Articular chondrocyte of knee joint (primary cell): ENCODE measurements around the gene IFI27L1. TPM values are rescaled to one million over a fixed set of nuclear protein-coding genes. Genes with fewer than 3 reads are reported as not detected.

Source experiments
- total RNA-seq: library from RNA; depleted of rRNA; stranded (reverse); fragments of >200 nt; gene quantifications from 2 replicates; pipeline ENCODE4 v1.2.3, GENCODE V29; 2012

The IFI27L1 gene, protein sequence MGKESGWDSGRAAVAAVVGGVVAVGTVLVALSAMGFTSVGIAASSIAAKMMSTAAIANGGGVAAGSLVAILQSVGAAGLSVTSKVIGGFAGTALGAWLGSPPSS
- total RNA-seq, result 7.1 and 11.2 TPM in 2 replicates

DNA sequence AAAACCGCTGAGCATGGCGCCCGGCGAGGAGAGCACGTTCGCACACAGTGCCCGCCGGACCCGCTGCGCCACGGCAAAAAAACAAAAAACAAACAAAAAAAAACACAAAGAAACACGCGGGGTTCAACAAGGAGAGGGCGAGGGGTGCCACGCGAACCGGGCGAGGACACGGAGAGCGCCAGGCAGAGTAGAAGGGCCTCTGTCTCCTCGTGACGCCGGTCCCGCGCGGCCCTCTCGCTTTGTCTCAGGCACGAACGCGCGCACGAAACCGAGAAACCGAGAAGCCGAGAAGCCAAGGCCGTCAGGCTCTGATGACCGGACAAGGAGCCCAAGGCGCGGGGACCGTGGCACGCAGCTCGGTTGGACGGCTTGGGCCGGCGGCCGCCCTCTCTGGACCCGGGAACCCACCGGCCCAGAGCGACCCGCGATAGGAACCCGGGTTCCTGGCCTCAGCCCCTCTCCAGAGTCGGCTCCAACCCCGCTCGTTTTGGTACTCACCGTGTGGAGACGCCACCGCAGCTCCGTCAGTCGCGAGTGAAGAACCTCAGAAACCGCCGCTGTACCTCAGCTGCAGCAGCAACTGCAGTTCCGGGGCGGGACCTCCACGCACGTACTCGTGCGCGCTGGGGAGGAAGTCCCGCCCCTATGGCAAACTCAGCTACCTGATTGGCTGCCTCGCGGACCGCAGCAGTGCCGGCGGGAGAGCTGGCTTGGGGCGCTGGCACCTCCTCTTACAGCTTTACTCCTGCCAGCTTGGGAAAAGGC is at the start of gene IFI27L1, which contains the start of gene DDX24:
Gene IFI27L1 (plus strand): TSS at position 690 of the 765 bp plus-strand sequence. CDS start 15,628 bp downstream, outside the sequence.
Gene DDX24 (minus strand): TSS at position 582 of the 765 bp plus-strand sequence. CDS start 1,460 bp downstream, outside the sequence.

GRCh38 chr14:94110552-94111181 is 29.6 kb downstream of the IFI27L1 start, which contains the start of gene IFI27:
IFI27 (plus strand) TSS chr14:94110736.

GRCh38 chr14:94129111-94129757 is 48.1 kb downstream of the IFI27L1 start, which contains the start of gene IFI27L2:
IFI27L2 (minus strand) TSS chr14:94129604; CDS start chr14:94129564, 40 bp downstream.

Other genes starting within 250 kb of the IFI27L1 start
- not detected in 2 replicates for gene FAM181A, start 154.0 kb upstream of the IFI27L1 start, total RNA-seq
- gene ASB2, start 104.7 kb upstream of the IFI27L1 start, total RNA-seq, result not detected in 2 replicates
- gene CCDC197, start 84.0 kb upstream of the IFI27L1 start, total RNA-seq, result not detected in 2 replicates
- 1.3 and 2.5 TPM in 2 replicates for gene OTUB2, start 55.0 kb upstream of the IFI27L1 start, total RNA-seq
- gene DDX24, start 108 bp upstream of the IFI27L1 start, total RNA-seq, result 151 and 172 TPM in 2 replicates
- 66.0 and 68.9 TPM in 2 replicates for gene IFI27, start 29.4 kb downstream of the IFI27L1 start, total RNA-seq
- 80.9 and 104 TPM in 2 replicates for gene IFI27L2, start 48.3 kb downstream of the IFI27L1 start, total RNA-seq
- 6.6 and 9.4 TPM in 2 replicates for gene PPP4R4, start 93.0 kb downstream of the IFI27L1 start, total RNA-seq
- not detected in 2 replicates for gene SERPINA10, start 212.0 kb downstream of the IFI27L1 start, total RNA-seq
- not detected in 2 replicates for gene SERPINA6, start 242.0 kb downstream of the IFI27L1 start, total RNA-seq